HG02884 (cell line): ENCODE data around the gene RABGGTA.
"Not testable (repeated sequence)": the region's sequence is repeated elsewhere in the genome, so short reads cannot be mapped to it uniquely, and the experiment has no call there.

Experiments
- ATAC-seq: cut with Tn5 transposase; IDR thresholded peaks from one replicate; pipeline ENCODE4 v1.9.1; 2021; ENCODE audit warnings: mild to moderate bottlenecking, moderate library complexity; ENCODE audit not compliant: unreplicated experiment

Gene RABGGTA

DNA sequence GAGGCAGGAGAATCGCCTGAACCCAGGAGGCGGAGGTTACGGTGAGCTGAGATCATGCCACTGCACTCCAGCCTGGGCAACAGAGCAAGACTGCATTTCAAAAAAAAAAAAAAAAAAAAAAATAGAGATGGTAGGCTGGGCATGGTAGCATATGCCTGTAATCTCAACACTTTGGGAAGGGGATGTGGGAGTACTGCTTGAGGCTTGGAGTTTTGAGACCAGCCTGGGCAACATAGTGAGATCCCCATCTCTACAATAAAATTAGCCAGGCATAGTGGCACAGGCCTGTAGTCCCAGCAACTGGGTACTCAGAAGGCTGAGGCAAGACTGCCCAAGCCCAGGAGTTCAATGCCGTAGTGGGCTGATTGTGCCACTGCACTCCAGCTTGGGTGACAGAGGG lies 48.4 kb downstream of the RABGGTA start:
- not testable (repeated sequence) for ATAC-seq

DNA sequence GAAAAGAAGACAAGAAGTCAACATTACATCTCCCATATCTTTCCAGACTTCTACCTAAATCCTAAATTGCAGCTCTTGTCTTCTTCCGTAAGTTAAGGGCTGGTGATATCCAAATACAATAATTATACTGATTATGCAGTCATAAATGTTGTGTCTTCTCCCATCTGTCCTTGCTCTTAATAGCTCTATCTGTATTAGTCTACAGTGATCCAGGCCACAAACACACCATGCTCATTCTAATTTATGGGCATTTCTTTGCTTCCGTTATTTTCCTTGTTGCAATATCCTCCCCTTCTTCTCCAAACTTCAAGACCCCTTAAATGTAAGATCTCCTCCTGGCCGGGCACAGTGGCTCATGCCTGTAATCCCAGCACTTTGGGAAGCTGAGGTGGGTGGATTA lies 51.9 kb downstream of the RABGGTA start:
- no peak for ATAC-seq

DNA sequence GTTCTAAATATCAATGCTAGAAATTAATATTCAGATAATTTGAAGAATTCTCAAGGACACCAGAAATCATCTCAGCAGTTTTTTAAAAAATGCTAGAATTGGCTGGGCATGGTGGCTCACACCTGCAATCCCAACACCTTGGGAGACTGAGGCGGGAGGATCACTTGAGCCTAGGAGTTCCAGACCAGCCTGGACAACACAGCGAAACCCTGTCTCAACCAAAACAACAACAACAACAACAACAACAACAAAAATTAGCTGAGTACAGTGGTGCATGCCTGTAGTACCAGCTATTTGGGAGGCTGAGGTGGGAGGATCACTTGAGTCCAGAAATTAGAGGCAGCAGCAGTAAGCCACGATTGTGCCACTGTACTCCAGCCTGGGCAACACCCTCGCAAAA lies 52.3 kb downstream of the RABGGTA start:
- ATAC-seq, result no peak

DNA sequence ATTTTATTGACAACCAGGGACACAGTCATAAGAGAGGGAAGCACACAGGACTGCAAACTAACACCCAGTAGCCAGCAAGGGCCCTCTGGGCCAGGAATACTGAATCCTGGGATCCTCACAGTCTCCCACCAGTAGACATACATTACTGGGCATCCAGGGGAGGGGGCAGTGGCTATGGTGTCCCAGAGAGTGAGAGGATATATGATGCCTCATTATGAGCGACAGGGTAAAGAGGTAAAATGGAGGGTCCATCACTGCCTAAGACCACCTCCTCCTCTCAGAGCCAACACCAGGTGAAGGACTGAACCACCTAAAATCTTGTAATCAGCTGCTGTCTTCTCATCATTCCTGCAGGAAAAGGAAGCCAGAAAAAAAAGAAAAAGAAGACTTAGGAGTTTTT lies 54.5 kb downstream of the RABGGTA start:
- ATAC-seq, result not testable (repeated sequence)

DNA sequence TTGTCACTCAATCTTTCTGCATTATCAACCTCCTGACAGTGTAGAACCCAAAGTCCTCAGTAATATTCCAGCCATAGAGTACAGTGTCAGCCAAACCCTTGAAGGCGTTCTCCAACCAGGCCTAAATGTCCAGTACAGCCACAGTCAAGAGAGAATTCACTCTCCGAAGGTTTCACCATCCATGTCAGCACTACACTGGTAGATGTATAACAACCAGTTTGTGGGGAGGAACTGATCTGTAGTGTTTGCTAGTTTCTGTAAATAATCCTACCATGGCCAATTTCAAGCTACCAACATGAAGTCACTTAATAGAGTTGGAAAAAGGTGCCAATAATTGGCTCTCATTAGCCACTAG lies 55.1 kb downstream of the RABGGTA start:
- no peak for ATAC-seq
